CD4-positive, CD25-positive, alpha-beta regulatory T cell (primary cell): Measurements from ENCODE around the gene PRORP. TPM values are rescaled to one million over a fixed set of nuclear protein-coding genes. Genes with fewer than 3 reads are reported as not detected.
"Not testable (repeated sequence)": the region's sequence is repeated elsewhere in the genome, so short reads cannot be mapped to it uniquely, and the experiment has no call there.

Experiments
- ATAC-seq, 2 donors: fragments of 150-1000 bp; cut with Tn5 transposase; one replicate each; pipeline ENCODE4 v1.10.0; 2021; ENCODE audit warnings: low read depth in 2 of 2, moderate number of reproducible peaks in 2 of 2, moderate library complexity in 1 of 2
- DNase-seq, 3 donors: peaks; one replicate each; pipeline versions ENCODE4 v3.0.0 to v3.0.0-alpha.2; 2012 to 2022; ENCODE audit warnings: mixed read lengths in 1 of 3
- H3K27ac ChIP-seq: one replicate; pipeline ENCODE4 v1.7.0; 2013; ENCODE audit warnings: mild to moderate bottlenecking, low read length; ENCODE audit not compliant: insufficient read depth, poor library complexity, severe bottlenecking
- H3K27me3 ChIP-seq: one replicate; pipeline ENCODE4 v1.7.0; 2013; ENCODE audit warnings: low read length; ENCODE audit not compliant: control insufficient read depth, insufficient read depth
- H3K36me3 ChIP-seq: one replicate; pipeline ENCODE4 v1.7.0; 2013; ENCODE audit warnings: mild to moderate bottlenecking, low read length, moderate library complexity; ENCODE audit not compliant: control insufficient read depth, insufficient read depth
- H3K4me1 ChIP-seq: 2 replicates; pipeline ENCODE4 v1.7.0; 2013; ENCODE audit warnings: mild to moderate bottlenecking, low read length; ENCODE audit not compliant: insufficient read depth, control insufficient read depth, poor library complexity, severe bottlenecking
- H3K4me3 ChIP-seq: one replicate; pipeline ENCODE4 v1.7.0; 2013; ENCODE audit warnings: low read depth, mild to moderate bottlenecking, low read length, moderate library complexity
- H3K9me3 ChIP-seq, 2 experiments: 1 replicate in 1 of 2; 2 replicates in 1 of 2; pipeline ENCODE4 v1.7.0; 2013; ENCODE audit warnings: low read length in 2 of 2, mild to moderate bottlenecking in 1 of 2, moderate library complexity in 1 of 2; ENCODE audit not compliant: control insufficient read depth in 2 of 2
- H3K27ac Mint-ChIP-seq, 3 donors: one replicate each; pipeline ENCODE4 v1.8.0; 2020 to 2022; ENCODE audit warnings: mild to moderate bottlenecking in 3 of 3, mixed read lengths in 3 of 3, moderate library complexity in 2 of 3
- H3K27me3 Mint-ChIP-seq: one replicate; pipeline ENCODE4 v1.8.0; 2022; ENCODE audit warnings: mild to moderate bottlenecking, mixed read lengths
- H3K36me3 Mint-ChIP-seq: one replicate; pipeline ENCODE4 v1.8.0; 2020; ENCODE audit warnings: mixed read lengths
- H3K4me1 Mint-ChIP-seq, 4 donors: one replicate each; pipeline ENCODE4 v1.8.0; 2020 to 2022; ENCODE audit warnings: mixed read lengths in 4 of 4, mild to moderate bottlenecking in 1 of 4
- H3K4me3 Mint-ChIP-seq, 4 donors: one replicate each; pipeline ENCODE4 v1.8.0; 2020 to 2022; ENCODE audit warnings: mild to moderate bottlenecking in 4 of 4, mixed read lengths in 4 of 4, moderate library complexity in 3 of 4
- H3K9me3 Mint-ChIP-seq, 7 donors: one replicate each; pipeline ENCODE4 v1.8.0; 2020 to 2022; ENCODE audit warnings: mixed read lengths in 7 of 7, mild to moderate bottlenecking in 3 of 7, moderate library complexity in 2 of 7
- polyA plus RNA-seq, 4 donors: library from polyadenylated mRNA; unstranded; fragments of 300-500 nt; fragmentation: Illumina TruSeq; gene quantifications; one replicate each; pipeline ENCODE4 v1.2.3, GENCODE V29; 2021
- total RNA-seq: library from RNA; stranded (reverse); gene quantifications from one replicate; pipeline ENCODE4 v1.2.3, GENCODE V29; 2022

PRORP gene
- total and polyA plus RNA-seq, 5 donors from 2014 or later, result 49.1 to 83.1 (median 77.4) TPM

DNA sequence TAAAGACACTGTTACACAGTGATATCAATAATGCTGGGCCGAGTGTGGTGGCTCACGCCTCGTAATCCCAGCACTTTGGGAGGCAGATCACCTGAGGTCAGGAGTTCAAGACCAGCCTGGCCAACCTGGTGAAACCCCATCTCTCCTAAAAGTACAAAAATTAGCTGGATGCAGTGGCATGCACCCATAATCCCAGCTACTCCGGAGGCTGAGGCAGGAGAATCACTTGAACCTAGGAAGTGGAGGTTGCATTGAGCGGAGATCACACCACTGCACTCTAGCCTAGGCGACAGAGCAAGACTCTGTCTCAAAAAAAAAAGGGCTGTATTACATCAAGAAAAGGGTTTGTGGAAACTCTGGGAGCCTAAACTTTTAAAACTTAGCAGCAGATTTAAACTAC is 27.7 kb upstream of the PRORP start:
- peaks cover 23% of the 10 kb centered on the region for H3K36me3 Mint-ChIP-seq
- not testable (repeated sequence) for H3K9me3 ChIP-seq, H3K27ac Mint-ChIP-seq, H3K4me3 ChIP-seq, H3K27me3 Mint-ChIP-seq, DNase-seq, H3K27ac ChIP-seq, H3K4me1 ChIP-seq, ATAC-seq, H3K4me3 Mint-ChIP-seq, H3K4me1 Mint-ChIP-seq, H3K9me3 Mint-ChIP-seq, H3K27me3 ChIP-seq
- peaks cover 65% of the 10 kb centered on the region for H3K36me3 ChIP-seq

GRCh38 chr14:35107866-35108265 is 14.5 kb upstream of the PRORP start:
- H3K4me1 Mint-ChIP-seq, result peaks cover 3 to 20% (median 8%) of the 10 kb centered on the region in 4 donors
- Histone ChIP-seq H3K9me3 (no peaks in the 10 kb centered on the region), H3K4me1 (no peaks in the 10 kb centered on the region), H3K4me3 (no peak overlapping the region), H3K27ac (no peak overlapping the region), H3K36me3 (peaks cover 87% of the 10 kb centered on the region), H3K27me3 (no peaks in the 10 kb centered on the region)
- DNase-seq (no peak), ATAC-seq (no peak)
- no peaks in the 10 kb centered on the region for H3K9me3 Mint-ChIP-seq
- no peak overlapping the region for H3K27ac Mint-ChIP-seq
- no peak overlapping the region for H3K4me3 Mint-ChIP-seq
- H3K36me3 Mint-ChIP-seq, result peaks cover 53% of the 10 kb centered on the region
- H3K27me3 Mint-ChIP-seq, result no peaks in the 10 kb centered on the region

DNA sequence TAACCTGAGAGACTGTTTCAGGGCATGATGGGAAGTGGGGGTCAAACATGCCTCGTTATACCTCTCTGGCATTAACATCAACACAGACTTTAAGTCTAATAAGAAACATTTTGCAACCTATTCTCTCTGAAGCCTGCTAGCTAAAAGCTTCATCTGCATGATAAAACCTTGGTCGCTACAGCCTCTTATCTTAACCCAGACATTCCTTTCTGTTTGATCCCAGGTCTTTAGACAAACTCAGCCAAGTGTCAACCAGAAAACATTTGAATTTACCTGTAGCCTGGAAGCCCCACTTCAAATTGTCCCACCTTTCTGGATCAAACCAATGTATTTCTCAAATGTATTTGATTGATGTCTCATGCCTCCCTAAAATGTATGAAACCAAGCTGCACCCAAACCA is 9.7 kb upstream of the PRORP start:
- no peak overlapping the region for H3K4me3 Mint-ChIP-seq
- H3K4me1 ChIP-seq, result no peaks in the 10 kb centered on the region
- H3K36me3 ChIP-seq, result peaks cover 70% of the 10 kb centered on the region
- H3K36me3 Mint-ChIP-seq, result peaks cover 50% of the 10 kb centered on the region
- ATAC-seq (no peak), DNase-seq (no peak)
- no peaks in the 10 kb centered on the region for H3K27me3 Mint-ChIP-seq
- H3K27ac ChIP-seq, result no peak overlapping the region
- H3K4me1 Mint-ChIP-seq, result peaks cover 8 to 39% (median 26%) of the 10 kb centered on the region in 4 donors
- H3K27me3 ChIP-seq, result no peaks in the 10 kb centered on the region
- peak overlapping the region in 1 of 3 donors; percentile 2 for H3K27ac Mint-ChIP-seq
- H3K4me3 ChIP-seq, result no peak overlapping the region
- H3K9me3 ChIP-seq, result no peaks in the 10 kb centered on the region
- no peaks in the 10 kb centered on the region for H3K9me3 Mint-ChIP-seq

DNA sequence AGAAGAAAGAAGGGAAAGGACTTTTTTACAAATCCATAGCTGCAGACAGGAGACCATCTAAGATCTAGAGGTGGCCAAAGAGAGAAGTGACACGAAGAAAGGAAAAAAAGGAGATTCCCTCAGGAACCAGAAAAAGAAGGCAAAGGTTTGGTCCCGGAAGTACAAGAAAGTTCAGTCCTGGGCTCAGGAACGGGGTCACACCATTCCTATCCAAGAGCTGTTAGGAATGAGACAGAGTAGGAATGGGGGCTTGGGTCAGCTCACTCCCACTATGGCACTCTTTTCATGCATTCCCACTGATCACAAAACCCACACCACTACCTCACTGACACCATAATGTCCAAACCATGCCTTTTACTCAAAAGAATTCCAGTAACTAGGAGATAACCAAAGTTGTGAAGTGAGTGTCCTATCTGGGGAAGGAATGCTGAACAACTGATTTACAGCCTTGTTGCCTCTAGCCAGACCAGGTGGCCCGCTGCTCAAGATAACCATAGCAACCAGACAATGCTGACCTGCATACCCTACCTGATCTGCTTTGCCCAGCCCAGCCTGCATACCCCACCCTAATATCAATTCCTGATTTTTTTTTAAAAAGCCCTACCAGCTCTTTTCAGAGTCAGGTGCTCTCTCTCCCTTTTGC is 8.9 kb upstream of the PRORP start:
- H3K27ac Mint-ChIP-seq, result peak overlapping the region in 1 of 3 donors; percentile 86
- Histone ChIP-seq H3K36me3 (peaks cover 67% of the 10 kb centered on the region), H3K9me3 (no peaks in the 10 kb centered on the region), H3K27me3 (no peaks in the 10 kb centered on the region), H3K4me3 (no peak overlapping the region), H3K4me1 (no peaks in the 10 kb centered on the region), H3K27ac (no peak overlapping the region)
- no peaks in the 10 kb centered on the region for H3K27me3 Mint-ChIP-seq
- no peak overlapping the region for H3K4me3 Mint-ChIP-seq
- no peaks in the 10 kb centered on the region for H3K9me3 Mint-ChIP-seq
- H3K36me3 Mint-ChIP-seq, result peaks cover 54% of the 10 kb centered on the region
- peaks cover 14 to 46% (median 30%) of the 10 kb centered on the region in 4 donors for H3K4me1 Mint-ChIP-seq
- no peak for ATAC-seq
- DNase-seq, result no peak

- no peak overlapping the region for H3K4me3 ChIP-seq
- Mint-ChIP-seq H3K27ac (peak overlapping the region in 1 of 3 donors; percentile 65), H3K36me3 (peaks cover 54% of the 10 kb centered on the region), H3K27me3 (no peaks in the 10 kb centered on the region), H3K4me3 (no peak overlapping the region), H3K9me3 (no peaks in the 10 kb centered on the region), H3K4me1 (peaks cover 14 to 53% (median 30%) of the 10 kb centered on the region in 4 donors)
- H3K36me3 ChIP-seq, result peaks cover 62% of the 10 kb centered on the region
- no peak for ATAC-seq
- H3K27me3 ChIP-seq, result no peaks in the 10 kb centered on the region
- H3K4me1 ChIP-seq, result peaks cover 2% of the 10 kb centered on the region
- H3K9me3 ChIP-seq, result no peaks in the 10 kb centered on the region
- H3K27ac ChIP-seq, result no peak overlapping the region
- no peak for DNase-seq
These were observed 8.3 kb upstream of the PRORP start for GRCh38 chr14:35114036-35114435.

GRCh38 chr14:35116242-35116641 is 6.1 kb upstream of the PRORP start:
- Histone ChIP-seq H3K4me1 (peaks cover 15% of the 10 kb centered on the region), H3K4me3 (no peak overlapping the region), H3K27ac (no peak overlapping the region), H3K36me3 (peaks cover 46% of the 10 kb centered on the region), H3K27me3 (no peaks in the 10 kb centered on the region), H3K9me3 (no peaks in the 10 kb centered on the region)
- ATAC-seq, result no peak
- Mint-ChIP-seq H3K4me3 (no peak overlapping the region), H3K36me3 (peaks cover 39% of the 10 kb centered on the region), H3K9me3 (no peaks in the 10 kb centered on the region), H3K27ac (peak overlapping the region in 1 of 3 donors; percentile 57), H3K4me1 (peaks cover 14 to 73% (median 42%) of the 10 kb centered on the region in 4 donors), H3K27me3 (no peaks in the 10 kb centered on the region)
- DNase-seq, result no peak

GRCh38 chr14:35117112-35117511 is 5.2 kb upstream of the PRORP start:
- peaks cover 37% of the 10 kb centered on the region for H3K36me3 ChIP-seq
- H3K27ac Mint-ChIP-seq, result peak overlapping the region; percentile 18 to 57 (median 45)
- H3K4me3 Mint-ChIP-seq, result peak overlapping the region in 3 of 4 donors; percentile 10 to 73 (median 18)
- peaks cover 14 to 74% (median 36%) of the 10 kb centered on the region in 4 donors for H3K4me1 Mint-ChIP-seq
- no peaks in the 10 kb centered on the region for H3K27me3 ChIP-seq
- H3K27me3 Mint-ChIP-seq, result peaks cover 5% of the 10 kb centered on the region
- H3K9me3 Mint-ChIP-seq, result no peaks in the 10 kb centered on the region
- no peaks in the 10 kb centered on the region for H3K9me3 ChIP-seq
- peaks cover 20% of the 10 kb centered on the region for H3K4me1 ChIP-seq
- peaks cover 33% of the 10 kb centered on the region for H3K36me3 Mint-ChIP-seq
- no peak overlapping the region for H3K27ac ChIP-seq
- DNase-seq (no peak), ATAC-seq (no peak)
- no peak overlapping the region for H3K4me3 ChIP-seq
